GM12873 (cell line): ENCODE data around the gene RAB3GAP2.

ENCODE experiments used
- CTCF ChIP-seq: IDR thresholded peaks from 2 replicates; pipeline ENCODE4 v1.5.1; 2012; ENCODE audit warnings: low read depth, mild to moderate bottlenecking, moderate library complexity, low read length, control low read depth; ENCODE audit not compliant: insufficient read depth; ENCODE audit errors: missing control alignments

The RAB3GAP2 gene

GRCh38 chr1:220121791-220122530 lies 150.3 kb downstream of the RAB3GAP2 start:
- no peak for TF ChIP-seq CTCF

GRCh38 chr1:220119043-220119512 lies 153.2 kb downstream of the RAB3GAP2 start:
- no peak for TF ChIP-seq CTCF

- peak; percentile 56 for TF ChIP-seq CTCF
Measured at GRCh38 chr1:220113136-220113695, 159.0 kb downstream of the RAB3GAP2 start.

GRCh38 chr1:220099826-220100225 lies 172.4 kb downstream of the RAB3GAP2 start:
- no peak for TF ChIP-seq CTCF
